Stimulated activated CD8-positive, alpha-beta memory T cell treated with anti-CD3 and anti-CD28 coated beads, Interleukin-12 subunit alpha, Interleukin-12 subunit beta, amount 100 ng/mL, for 24 hours (primary cell): ENCODE results near the gene FGD4.

Experiments
- DNase-seq: peaks from one replicate; pipeline ENCODE4 v3.0.0-alpha.2; 2020; ENCODE audit errors: extremely low read depth

FGD4 gene

GRCh38 chr12:32399370-32400113, at the start of gene FGD4:
Gene FGD4 (plus strand): TSS chr12:32399558.
- no peak for DNase-seq

- no peak for DNase-seq
Observed at GRCh38 chr12:32353540-32353939, 45.8 kb upstream of the FGD4 start.

GRCh38 chr12:32357601-32358249, 41.6 kb upstream of the FGD4 start:
- no peak for DNase-seq

DNA sequence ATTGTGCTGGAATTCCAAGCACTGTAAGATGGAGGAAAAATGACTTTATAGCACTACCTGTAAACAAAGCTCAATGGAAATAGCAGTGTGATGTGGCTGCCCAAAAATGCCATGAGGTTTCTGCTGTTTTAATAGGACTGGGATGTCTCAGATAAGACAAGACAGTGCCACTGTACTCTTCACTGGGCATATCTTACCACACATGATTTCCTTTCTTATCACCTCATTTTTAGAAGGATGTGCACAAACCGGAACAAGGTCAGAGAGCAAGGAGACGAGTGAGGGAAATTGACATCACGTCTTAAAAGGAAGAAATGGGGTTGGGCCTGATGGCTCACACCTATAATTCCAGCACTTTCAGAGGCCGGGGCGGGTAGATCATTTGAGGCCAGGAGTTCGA, 38.4 kb upstream of the FGD4 start:
- DNase-seq, result no peak

DNA sequence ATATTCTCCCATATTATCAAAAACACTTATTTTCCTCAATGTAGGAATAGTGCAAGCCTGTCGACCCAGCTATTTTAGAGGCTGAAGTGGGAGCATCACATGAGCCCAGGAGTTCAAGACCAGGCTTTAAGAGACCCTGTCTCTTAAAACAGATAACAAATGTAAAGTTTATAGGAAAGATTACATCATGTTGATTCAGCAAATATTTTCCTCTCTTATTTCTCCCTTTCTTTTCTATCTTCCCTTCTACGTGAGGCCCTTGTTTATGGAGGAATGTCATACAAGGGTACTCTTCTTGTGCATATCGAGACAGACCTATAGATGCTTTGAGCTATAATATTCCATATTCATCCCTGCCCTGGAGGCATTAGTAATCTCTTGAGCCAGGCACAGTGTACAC, 36.5 kb upstream of the FGD4 start:
- DNase-seq, result no peak

DNA sequence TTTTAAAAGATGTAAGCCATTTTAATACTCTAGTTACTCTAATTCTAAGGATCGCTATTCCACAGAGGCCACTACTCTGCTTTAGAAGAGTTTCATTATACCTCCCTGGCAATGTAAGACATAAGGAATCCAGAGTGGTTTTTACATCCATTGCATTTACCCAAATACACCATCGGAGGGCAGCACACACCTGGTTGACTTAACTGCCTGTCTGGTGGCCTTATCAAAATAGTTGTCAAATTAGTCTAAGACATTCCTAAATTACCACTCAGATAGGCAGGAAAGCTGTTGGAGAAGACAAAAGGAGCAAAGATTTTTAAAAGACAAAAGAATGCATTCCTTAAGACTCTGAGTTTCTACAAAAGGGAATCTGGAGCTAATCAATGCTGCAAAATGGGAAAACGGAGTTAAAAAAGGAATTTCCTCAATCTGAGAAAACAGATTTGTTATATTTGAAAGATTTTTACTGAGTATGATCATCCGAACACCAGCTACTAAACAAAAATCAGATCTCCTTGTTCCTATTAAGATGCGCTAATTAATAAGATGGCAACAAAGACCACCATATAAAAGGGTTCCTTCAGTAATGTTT, 33.8 kb upstream of the FGD4 start:
- no peak for DNase-seq

- DNase-seq, result no peak
Observed at GRCh38 chr12:32366714-32367113, 32.6 kb upstream of the FGD4 start.

- DNase-seq, result no peak
Observed at GRCh38 chr12:32367381-32367780, 32.0 kb upstream of the FGD4 start.

- DNase-seq, result no peak
Observed at GRCh38 chr12:32369202-32369601, 30.2 kb upstream of the FGD4 start.

- DNase-seq, result no peak
Observed at GRCh38 chr12:32377344-32378055, 21.9 kb upstream of the FGD4 start.

- no peak for DNase-seq
Observed at GRCh38 chr12:32379213-32379612, 20.1 kb upstream of the FGD4 start.

- no peak for DNase-seq
Observed at GRCh38 chr12:32379667-32380066, 19.7 kb upstream of the FGD4 start.

DNA sequence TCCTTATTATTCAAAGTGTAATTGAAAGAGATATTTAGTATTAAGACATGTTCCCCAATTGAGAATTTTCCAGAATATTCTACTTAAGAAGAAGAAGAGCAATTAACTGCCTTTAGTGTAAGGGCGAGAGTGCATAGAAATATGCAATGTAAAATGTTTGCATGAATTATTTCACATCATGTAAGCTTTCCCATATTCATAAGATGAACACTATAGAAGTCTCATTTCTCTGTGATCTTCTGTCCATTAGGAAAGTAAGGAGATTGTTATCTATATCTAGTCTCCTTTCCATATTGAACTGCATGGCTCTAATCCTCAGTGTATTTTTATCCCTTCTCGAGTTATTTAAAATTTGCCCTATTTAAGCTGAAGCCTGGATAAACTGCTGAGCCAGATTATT, 17.1 kb upstream of the FGD4 start:
- no peak for DNase-seq

- DNase-seq, result no peak
Observed at GRCh38 chr12:32390572-32391219, 8.7 kb upstream of the FGD4 start.

DNA sequence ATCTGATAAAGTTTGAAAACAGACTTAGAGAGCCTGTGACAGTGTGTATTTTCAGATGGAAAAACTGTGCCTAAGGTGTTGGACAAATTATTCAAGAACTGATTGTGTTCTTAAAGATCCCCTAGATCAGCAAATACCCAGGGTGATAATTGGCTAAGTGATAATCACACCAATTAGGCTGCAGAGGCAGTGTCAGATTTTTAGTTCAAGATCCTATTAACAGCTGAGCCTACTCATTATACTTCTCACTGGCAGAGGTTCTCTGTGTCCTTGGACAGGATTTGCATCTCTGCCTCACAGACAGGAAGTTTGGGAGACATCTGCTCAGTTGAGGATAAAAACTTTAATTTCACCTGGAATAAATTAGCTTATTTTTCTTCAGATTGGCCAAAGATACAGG, 4.3 kb upstream of the FGD4 start:
- no peak for DNase-seq

- DNase-seq, result no peak
Observed at GRCh38 chr12:32397696-32398095, 1.7 kb upstream of the FGD4 start.

DNA sequence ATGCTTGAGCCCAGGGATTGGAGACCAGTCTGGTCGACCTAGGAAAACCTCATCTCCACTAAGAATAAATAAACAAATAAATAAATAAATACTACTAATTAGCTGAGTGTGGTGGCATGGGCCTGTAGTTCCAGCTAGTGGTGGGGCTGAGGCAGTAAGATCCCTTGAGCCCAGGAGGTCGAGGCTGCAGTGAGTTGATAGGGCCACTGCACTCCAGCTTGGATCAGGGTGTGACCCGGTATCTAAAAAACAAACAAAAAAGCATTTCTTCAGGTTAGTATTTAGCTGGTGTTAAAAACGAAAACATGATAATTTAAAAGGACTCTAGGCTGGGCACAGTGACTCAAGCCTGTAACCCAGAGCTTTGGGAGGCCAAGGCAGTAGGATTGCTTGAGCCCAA, 1.2 kb upstream of the FGD4 start:
- no peak for DNase-seq

DNA sequence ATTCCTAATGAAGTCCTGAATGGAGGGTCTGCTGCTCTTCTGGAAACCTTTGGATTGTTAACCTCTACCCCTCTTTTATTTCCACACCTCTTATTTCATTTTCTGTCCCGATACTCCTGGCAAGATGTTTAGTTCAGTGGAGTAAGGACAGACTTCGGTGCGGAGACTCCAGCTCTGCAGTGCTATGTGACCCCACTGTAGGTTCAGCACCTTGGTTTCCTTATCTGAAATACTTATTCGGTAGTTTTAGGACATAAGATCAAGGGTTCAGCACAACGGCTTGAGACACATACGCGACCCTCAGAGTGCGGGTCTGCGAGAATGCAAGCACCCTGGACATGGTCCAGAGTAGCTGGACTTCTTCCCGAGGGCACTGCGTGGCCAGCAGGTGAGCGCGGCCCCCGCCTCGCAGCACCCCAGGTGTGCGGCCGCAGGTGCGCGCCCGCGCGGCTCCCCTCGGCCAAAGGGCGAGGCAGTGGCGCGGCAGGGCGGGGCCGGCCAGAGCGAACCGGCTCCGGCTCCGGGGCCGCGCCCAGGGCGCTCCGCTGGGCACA, 465 bp upstream of the FGD4 start:
- no peak for DNase-seq

DNA sequence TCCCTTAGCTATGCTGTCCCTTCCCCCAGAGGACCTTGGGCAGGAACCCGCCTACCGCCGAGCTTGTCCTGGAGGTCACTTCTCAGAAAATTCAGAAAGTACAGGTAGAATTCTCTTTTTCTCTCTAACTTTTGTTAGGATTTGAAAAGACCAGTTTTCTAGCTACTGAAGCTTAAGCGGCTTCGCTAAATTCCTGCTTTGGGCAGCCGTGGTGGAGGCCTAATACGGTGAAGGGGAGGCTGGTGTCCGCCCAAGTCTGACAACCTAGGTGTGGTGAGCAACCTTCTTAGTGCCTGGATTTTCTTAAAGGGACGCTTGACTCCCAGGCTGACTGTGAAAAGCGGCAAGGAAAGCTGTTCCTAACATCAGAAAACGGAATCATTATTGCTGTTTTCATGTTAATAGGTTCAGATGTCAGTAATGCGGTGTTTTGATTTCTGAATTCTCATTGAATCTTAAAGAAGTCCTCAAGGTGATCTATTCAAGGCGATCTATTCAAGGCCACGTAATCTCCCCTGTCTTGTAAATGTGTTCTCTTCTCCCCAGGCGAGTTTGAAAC, 835 bp downstream of the FGD4 start:
- no peak for DNase-seq

DNA sequence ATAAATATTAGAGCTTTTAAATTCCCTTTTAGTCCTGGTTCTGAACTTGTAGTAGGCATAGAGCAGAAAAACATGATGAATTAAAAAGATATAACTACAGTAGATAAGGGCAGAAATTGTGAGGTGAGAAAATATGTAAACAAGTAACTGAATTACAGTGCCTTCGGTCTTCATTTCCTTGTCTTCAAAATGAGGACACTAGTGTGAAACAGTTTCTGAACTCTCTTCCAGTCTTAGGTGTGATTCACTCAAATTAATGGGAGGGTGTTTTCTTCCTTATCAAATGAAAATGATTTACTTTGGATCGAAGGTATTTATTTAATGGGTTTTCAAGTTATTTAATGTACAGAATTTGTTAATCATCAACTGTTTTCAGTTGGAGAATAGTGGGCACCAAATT, 1.5 kb downstream of the FGD4 start:
- DNase-seq, result no peak

DNA sequence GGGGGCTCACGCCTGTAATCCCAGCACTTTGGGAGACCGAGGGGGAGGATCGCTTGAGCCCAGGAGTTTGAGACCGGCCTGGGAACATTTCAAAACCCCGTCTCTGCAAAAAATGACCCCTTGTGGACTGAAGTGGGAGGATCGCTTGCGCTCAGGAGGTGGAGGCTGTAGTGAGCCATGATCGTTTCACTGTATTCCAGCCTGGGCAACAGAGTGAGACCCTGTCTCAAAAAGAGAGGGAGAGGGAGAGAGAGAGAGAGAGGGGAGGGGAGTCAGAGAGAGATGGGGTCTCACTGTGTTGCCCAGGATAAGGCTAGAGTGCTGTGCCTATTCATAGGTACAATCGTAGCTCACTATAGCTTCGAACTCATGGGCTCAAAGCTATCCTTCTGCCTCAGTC, 2.8 kb downstream of the FGD4 start:
- DNase-seq, result no peak

- DNase-seq, result no peak
Observed at GRCh38 chr12:32402946-32403345, 3.6 kb downstream of the FGD4 start.
